ENCODE results near the gene MED15.

MED15 gene

DNA sequence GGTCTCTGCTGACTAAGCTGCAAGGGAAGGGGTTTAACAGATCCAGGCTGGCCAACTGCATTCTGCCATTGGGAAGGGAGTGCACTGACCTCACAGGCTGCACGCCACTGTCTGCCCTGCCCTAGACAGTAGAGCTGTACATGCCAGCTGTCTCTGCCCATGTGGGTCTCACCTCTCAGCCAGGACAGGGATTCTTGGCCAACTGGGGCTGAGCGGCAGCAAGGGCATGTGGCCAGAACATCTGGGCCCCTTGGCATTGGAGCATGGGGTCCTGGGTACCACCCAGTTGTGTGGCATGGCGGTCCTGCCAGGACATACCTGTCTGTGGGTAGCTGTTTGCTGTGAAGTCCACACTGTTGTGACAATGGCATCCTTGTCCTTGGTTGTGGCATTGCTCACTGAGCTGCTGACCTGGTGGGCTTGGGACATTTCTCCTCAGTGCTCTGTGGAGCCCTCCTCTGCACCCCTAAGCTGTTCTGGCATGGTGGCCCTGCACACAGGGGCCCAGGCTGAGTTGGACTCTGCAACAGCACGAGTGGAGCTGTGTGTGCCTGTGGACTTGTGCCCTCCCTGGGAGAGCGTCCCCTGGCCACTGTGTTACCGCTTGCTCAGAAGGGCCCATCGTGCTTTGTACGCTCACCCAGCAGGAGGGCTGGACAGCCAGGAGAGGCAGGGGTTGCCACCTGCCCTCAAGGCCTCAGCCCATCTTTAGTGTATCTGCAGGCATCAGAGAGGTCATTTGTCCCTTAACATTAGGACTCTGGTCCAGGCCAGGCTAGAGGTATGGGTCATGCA, 46.7 kb downstream of the MED15 start:
- no peak for DNase-seq

DNA sequence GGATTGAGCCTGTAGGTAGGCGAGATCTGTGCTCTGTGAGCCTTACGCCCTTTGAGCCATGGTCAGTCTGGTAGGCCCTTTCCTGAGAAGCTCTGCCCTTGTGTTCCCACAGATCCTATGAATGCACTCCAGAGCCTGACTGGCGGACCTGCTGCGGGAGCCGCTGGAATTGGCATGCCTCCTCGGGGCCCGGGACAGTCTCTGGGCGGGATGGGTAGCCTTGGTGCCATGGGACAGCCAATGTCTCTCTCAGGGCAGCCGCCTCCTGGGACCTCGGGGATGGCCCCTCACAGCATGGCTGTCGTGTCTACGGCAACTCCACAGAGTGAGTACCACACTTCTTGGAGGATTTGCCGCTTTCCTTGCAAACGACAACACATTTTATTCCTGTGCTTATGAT, 47.4 kb downstream of the MED15 start:
- DNase-seq: no peak

DNA sequence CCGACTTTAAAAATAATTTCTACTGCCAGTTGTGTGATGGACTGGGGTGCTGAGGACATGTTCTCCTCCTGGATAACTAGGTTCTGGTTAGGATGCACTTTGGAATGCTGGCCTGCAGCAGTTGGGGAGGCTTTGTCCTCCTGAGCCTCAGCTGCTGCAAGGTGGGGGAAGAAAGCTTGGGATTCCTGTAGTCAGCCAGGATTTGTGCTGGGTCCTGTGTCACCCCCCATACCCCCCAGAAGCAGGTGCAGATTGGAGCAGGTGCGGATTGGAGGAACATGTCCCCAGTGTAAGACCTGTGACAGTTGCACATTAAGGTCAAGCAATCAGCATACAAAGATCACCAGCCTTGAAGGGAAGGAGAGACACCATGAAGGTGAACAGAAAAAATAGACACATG, 51.1 kb downstream of the MED15 start:
- DNase-seq: no peak

DNA sequence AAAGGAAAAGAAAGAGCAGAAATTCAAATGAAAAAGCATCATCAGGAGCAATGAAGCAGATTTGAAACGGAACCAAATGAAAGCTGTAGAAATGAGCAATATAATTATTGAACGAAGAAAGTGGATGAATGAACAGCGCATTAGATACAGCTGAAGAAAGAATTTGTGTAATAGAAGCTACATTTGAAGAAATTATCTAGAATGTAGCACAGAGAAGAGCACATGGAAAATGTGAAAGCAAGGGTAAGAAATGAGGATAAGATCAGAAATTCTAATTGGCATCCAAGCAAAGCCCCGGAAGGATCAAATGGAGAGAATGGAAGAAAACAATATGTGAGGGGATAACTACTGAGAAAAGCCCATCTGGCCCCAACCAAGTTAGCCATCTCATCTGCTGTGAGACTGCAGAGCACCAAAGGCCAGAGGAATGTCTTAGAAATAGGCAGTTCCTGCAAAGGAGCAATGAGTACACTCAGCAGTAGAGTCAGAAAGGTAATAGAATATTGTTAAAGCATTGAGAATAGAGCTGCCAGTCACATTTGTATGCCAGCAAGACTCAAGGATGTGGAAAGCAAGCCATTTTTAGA, 51.9 kb downstream of the MED15 start:
- DNase-seq: no peak

DNA sequence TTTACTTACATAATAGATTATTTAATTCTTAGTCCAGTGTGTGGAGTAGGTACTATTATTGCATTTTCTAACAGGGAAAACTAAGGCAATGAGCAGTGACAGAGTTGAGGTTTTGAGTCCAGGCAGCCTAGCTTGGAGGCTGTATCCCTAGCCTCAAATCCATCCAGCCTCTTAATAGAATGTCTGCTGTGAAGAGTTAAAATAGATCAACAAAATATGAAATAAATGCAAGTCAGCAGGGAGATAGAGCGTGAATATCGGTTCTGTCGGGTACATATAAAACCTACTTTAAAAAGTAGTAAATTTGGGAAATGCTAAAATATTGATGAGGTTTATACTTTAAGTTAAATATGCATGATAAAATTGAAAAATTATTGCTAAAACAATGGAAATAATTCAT, 53.3 kb downstream of the MED15 start:
- no peak for DNase-seq

DNA sequence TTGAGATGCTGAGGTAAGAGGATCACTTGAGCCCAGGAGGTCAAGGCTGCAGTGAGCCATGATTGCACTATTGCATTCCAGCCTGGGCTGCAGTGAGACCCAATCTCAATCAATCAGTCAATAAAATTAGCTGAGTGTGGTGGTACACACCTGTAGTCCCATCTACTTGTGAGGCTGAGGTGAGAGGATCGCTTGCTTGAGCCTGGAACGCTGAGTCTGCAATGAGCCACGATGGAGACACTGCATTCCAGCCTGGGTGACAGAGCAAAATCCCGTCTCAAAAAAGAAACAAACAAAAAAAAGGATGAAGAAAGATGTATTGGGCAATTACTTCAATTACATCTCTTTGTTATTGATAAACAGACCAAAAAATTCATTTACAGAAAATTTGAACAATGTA, 54.5 kb downstream of the MED15 start:
- DNase-seq: no peak

DNA sequence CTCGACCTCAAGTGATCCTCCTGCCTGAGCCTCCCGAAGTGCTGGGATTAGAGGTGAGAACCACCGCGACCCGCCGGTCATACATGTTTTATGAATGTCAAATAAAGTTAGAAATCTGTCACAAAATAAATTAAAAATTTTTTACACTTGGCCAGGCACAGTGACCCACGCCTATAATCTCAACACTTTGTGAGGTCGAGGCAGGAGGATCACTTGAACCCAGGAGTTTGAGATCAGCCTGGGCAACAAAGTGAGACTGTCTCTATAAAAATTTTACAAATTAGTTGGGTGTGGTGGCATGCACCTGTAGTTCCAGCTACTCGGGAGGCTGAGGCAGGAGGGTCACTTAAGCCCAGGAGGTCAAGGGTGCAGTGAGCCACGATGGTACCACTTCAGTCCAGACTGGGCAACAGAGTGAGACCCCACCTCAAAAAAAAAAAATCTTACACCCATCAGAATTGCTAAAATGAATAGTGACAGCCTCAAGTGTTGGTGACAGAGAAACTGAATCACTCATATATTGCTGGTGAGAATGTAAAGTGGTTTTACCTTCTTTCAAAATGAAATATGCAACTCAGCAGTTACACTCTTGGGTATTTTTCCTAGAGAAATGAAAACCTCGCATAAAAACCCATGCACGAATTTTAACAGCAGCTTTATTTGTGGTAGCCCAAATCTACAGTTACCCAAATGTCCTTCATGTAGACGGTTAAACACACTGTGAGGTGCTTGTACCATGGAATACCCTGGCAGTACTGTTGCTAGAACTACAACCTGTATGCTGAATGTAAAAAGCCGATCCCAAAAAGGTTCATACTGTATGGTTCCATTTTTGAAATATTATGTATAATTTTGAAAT, 55.4 kb downstream of the MED15 start:
- no peak for DNase-seq

DNA sequence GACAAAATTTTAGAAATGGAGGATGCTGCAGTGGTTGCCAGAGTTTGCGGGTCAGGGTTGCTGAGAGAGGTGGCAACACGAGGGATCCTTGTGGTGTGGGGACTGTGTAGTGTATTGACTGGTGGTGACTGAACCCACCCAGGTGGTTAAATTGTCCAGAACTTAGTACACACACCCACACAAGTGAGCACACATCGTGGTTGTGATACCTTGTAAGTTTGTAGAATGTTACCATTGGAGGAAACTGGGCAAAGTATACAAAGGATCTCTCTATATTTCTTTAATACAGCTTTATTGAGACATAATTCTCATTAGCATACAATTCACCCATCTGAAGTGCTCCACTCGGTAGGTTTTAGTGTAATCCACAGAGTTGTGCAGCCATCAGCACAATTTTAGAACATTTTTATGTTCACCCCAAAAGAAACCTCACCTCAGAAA, 56.1 kb downstream of the MED15 start:
- DNase-seq: no peak

DNA sequence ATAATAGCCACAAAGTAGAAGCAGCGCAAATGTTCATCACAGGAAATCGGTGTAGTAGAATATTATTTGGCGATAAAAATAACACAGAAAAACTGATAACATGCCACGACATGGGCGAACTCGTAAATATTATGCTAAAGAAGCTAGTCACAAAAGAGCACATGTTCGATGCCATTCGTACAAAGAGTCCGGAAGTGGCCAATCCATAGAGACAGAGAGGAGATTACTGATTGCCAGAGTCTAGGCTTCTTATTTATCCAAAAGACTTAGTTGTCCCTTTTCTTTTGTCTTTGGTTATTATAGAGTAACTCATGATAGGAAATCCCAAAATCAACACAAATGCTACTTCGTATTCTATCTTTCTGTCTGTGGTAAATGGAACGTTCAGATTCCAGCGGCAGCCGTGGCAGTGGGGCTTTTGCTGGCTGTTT, 56.5 kb downstream of the MED15 start:
- DNase-seq: no peak

DNA sequence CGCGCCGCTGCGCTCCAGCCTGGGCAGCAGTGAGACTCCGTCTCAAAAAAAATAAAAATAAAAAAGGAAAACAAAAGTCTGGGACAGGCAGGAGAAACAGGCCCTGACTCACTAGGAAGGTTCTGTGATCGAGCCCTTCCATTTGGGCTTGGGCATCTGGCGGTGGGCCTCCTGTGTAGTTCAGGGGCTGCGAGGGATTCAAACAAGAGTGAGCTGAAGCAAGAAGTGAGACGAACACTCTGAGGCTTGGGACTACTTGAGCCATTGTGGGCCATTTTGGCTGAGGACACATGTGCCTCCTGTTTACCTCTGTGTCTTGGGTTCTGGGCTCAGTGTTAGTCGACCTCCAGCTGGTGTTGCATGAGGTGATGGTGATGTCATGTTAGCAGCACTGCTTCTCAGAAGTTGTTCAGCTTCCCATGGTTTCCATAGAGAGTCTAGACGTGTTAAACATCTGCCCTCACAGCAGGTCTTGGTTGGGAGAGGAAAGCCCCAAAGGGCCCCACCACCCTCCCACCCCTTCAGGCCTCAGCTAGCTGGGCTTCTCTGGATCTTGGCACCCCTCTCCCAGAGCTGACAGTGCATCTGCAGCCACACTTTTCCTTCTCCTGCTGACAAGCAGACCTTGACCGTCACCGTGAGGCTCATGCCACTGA, 57.8 kb downstream of the MED15 start:
- no peak for DNase-seq

DNA sequence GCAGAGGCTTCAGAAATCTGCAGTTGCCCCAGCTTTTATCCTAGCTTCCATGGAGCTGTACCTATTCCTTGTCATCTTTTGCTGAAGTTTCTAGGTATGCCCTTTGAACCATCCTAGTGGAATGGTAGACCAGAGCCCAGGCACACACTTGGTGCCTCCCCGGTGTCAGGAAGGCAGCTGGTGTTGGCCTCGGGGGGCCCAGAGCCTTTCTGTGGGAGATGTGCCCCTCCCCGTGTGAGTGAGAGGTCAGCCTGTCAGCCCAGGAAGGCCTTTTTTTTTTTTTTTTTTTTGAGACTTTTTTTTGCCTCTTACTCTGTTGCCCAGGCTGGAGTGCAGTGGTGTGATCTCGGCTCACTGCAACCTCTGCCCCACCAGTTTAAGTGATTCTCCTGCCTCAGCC, 58.4 kb downstream of the MED15 start:
- DNase-seq: no peak

DNA sequence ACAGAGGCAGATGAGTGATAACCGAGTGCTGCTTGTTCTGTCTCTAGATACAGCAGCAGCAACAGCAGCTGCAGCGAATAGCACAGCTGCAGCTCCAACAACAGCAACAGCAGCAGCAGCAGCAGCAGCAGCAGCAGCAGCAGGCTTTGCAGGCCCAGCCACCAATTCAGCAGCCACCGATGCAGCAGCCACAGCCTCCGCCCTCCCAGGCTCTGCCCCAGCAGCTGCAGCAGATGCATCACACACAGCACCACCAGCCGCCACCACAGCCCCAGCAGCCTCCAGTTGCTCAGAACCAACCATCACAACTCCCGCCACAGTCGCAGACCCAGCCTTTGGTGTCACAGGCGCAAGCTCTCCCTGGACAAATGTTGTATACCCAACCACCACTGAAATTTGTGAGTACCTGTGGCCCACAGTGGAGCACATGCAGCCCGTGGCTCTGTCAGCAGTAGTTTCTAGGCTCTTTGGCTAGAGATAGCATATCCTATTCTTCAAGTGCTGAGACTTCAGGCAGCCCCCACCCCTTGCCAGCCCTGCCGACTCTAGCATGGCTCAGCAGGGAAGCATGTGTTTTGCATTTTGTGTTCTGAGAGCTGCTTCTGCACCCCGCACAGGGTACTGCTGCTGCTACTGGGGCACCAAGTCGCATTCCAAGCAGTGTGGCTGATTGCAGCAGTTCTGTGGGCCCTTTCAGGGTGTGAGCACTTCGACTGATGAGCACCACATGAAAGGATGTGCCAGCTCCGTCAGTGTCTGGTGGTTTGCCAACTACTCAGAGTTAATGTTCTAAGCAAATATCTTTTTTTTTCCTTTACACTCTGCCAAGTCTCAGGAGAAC, 59.2 kb downstream of the MED15 start:
- DNase-seq: no peak

DNA sequence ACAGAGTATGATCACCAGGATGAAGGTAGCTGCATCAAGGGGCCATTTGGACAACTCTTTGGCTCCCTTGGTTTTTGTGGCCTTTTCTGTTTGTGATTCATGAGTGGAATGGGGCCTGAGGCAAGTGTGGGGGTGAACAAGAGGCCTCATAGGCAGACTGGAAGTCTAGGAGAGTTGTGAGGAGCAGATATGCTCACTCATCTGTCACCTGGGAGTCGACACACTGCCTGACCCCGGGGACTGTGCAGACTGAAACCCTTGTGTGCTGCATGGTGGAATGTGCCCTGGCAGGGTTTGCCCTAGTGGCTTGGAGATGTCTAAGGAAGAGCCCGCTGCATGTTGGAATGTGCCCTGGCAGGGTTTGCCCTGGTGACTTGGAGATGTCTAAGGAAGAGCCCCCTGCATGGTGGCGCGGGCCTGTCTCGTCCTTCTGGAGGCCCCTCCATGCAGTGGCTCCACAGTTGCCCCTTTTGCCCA, 60.0 kb downstream of the MED15 start:
- no peak for DNase-seq

DNA sequence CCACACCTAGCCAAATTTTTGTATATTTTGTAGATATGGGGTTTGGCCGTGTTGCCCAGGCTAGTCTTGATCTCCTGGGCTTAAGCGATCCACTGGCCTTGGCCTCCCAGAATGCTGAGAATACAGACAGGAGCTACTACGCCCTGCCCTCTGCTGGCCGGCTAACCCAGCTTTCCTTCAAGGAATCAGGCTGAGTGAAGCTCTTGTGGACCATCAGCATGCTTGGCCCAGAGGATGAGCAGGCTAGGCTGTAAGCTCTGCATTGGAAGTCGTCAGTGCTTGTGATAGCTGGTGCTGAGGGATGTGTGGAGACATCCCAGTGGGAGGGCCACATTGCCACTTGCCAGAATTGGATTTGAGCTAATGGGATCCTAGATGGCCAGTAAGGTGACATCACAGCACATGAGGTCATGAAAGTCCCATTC, 60.6 kb downstream of the MED15 start:
- DNase-seq: no peak

DNA sequence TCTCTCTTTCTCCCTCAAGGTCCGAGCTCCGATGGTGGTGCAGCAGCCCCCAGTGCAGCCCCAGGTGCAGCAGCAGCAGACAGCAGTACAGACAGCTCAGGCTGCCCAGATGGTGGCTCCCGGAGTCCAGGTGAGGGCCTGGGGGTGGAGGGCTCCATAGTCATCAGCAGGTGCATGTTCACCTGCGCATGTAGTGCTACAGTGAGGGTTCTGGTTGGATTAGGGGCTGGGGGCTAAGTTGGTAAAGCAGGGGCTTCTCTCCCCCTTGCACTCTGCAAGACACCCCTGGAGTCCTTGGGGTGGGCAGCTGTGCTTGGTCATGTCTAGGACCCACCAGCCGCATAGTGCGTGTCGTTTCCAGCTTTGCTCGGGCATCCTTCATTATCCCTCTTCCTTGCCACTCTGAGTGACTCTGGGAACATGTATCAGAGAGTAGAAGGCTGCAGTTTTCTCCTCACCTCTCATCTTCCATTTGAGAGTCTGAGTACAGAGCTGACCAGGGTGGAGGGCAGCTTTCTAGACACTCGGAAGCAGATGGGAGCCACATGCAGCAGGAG, 61.2 kb downstream of the MED15 start:
- DNase-seq: no peak

DNA sequence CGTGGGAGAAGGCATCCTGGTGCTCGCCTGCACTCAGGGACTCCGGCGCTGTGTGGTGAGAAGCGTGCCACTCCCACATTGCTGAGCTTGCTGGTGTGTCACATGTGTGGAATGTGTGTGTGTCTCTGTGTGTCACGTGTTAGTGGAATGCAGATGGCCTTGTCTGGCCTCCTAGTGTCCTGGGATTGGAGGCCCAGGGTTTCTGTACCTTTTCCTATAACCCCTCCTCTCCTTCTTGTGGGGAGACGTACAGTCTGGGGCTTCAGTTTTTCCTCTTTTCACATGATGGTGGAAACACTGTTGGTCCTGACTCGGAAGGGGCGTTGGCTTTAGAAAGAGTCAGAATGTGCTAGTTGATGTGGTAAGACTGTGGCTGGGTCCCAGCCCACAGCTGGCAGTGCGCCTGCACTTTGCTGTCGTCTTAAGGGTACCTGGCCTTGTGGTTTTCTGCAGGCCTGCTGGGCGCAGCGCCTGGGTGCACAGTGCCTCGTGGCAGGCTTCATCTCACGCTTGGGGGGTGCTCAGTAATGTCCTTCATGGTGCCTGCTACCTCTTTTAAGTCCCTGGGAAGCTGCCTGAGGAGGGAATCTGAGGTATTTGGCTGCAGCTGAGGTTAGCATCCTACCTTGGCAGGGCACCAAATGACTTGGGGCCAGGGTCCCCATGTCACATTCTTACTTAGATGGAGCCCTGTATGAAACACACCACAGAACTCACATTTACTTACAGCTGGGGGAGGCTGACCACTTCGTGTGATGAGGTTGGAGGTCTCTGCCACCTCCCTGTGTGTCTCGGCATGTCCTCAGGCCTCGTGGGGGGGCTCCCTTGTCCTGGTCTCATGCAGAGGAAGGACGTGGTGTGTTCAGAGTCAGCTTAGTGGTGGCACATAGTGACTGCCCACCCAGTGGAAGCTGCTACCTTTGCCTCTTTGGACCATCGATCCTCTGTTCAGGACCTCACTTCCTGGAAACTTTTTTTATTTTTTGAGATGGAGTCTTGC, 61.9 kb downstream of the MED15 start:
- no peak for DNase-seq

DNA sequence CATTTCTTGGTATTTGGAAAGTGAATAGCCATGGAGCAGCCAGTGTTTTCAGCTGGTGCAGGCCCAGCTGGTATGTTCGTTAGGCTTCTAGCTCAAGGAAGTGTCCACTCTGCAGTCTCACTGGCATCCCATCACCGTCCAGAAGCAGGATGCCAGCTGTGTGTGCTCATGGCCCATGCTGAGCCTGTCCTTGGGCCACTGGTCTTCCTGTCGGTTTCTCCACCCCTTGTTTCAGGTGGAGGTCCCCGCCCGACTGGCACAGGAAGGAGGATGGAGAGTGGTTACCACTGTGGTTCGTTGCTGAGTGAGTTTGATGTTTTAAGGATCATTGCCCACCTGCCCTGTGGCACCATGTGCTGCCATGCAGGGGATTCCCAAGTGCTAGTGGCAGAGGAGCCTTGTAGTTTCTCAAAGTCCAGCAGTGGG, 63.7 kb downstream of the MED15 start:
- no peak for DNase-seq

DNA sequence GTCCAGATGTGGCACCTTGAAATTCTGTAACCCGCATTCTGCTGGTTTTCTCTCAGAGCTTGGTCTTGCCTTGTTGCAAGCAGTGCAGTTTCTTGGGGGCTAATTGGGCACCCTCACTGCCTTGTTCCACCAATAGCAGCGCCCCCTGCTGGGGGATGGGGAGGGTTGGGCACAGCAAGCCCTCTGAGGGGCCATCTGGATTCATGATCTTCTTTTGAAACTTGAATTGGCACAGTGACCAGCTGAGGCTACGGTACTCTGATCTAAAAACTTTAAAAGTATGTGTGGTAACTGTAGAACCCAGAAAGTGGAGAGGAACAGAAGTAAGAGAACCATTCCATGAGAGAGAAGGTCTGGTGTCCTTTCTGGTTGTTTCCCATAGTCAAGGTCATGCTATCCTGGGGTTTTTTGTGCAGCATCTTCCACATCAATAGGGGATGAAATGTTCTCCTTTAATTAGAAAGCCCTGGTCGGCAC, 64.2 kb downstream of the MED15 start:
- DNase-seq: no peak

DNA sequence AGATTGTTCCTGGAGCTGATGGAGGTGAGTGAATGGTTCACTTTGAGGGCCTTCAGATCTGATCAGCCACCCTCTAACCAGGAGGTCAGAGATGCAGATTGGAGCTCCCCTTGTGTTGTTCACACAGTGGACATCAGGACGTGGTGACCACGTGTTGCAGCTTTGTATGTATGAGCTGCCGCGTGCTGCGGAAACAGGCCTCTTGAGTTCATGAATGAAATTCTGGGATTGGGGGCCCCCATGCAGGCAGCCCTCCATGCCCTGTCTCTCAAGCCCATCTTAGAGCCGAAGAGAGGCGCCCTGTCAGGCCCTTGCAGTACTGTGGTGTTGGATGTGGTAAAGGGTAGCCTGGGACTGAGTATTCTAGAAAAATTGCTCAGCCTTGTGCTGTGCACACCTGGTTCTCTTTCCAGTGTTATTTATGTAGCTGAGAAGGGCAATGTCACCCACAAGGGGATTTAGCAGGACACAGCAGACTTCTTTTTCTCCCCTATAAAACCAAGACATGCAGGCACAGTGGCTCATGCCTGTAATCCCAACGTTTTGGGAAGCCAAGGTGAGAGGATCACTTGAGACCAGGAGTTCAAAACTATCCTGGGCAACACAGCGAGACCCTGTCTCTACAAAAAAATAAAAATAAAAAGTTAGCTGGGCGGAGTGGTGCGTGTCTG, 64.9 kb downstream of the MED15 start:
- DNase-seq: no peak
